WTC11 (cell line): ENCODE data around the gene APBA1. TPM values are rescaled to one million over a fixed set of nuclear protein-coding genes. Genes with fewer than 3 reads are reported as not detected.

Experiments used
- ATAC-seq: fragments of 200-7000 bp; cut with Tn5 transposase; 2 replicates; pipeline ENCODE4 v1.10.0; 2021; ENCODE audit warnings: mild to moderate bottlenecking, moderate library complexity
- CTCF ChIA-PET: fragments of 300-600 bp; sonication (Branson Sonifier 250); formaldehyde crosslinking; loops from one replicate; lab custom pipeline; 2021; ENCODE audit warnings: antibody characterized with exemption; lab: Charles Lee
- POLR2A ChIA-PET: fragments of 350-600 bp; sonication (Branson Sonifier 250); formaldehyde crosslinking; loops from one replicate; lab custom pipeline; 2021; ENCODE audit warnings: antibody characterized with exemption; lab: Charles Lee
- DNase-seq: peaks from one replicate; pipeline ENCODE4 v3.0.0; 2021; ENCODE audit warnings: low spot score
- H3K27ac Mint-ChIP-seq: 2 replicates; pipeline ENCODE4 v1.8.0; 2021; ENCODE audit warnings: mixed read lengths
- H3K27me3 Mint-ChIP-seq: 2 replicates; pipeline ENCODE4 v1.8.0; 2021; ENCODE audit warnings: low read depth, mild to moderate bottlenecking, moderate library complexity, mixed read lengths
- H3K36me3 Mint-ChIP-seq: 2 replicates; pipeline ENCODE4 v1.8.0; 2021; ENCODE audit warnings: mixed read lengths
- H3K4me1 Mint-ChIP-seq: 2 replicates; pipeline ENCODE4 v1.8.0; 2022; ENCODE audit warnings: mixed read lengths
- H3K4me3 Mint-ChIP-seq: 2 replicates; pipeline ENCODE4 v1.8.0; 2021; ENCODE audit warnings: mild to moderate bottlenecking, moderate library complexity, mixed read lengths
- H3K9me3 Mint-ChIP-seq: 2 replicates; pipeline ENCODE4 v1.8.0; 2021; ENCODE audit warnings: mixed read lengths
- ETV6 ChIP-seq: sonication (generic); formaldehyde crosslinking; IDR thresholded peaks from 2 replicates; pipeline ENCODE4 v1.8.1; 2022; ENCODE audit warnings: mild to moderate bottlenecking, missing genetic modification reagents
- FOXJ3 ChIP-seq: sonication (generic); formaldehyde crosslinking; IDR thresholded peaks from 2 replicates; pipeline ENCODE4 v1.9.0; 2021; ENCODE audit warnings: missing genetic modification reagents, mild to moderate bottlenecking, borderline replicate concordance
- FOXK1 ChIP-seq: sonication (generic); formaldehyde crosslinking; IDR thresholded peaks from 2 replicates; pipeline ENCODE4 v1.8.0; 2022; ENCODE audit warnings: mild to moderate bottlenecking, moderate library complexity, missing genetic modification reagents
- PREB ChIP-seq: sonication (generic); formaldehyde crosslinking; IDR thresholded peaks from 2 replicates; pipeline ENCODE4 v1.8.1; 2022; ENCODE audit warnings: mild to moderate bottlenecking, missing genetic modification reagents, moderate library complexity, borderline replicate concordance
- SP1 ChIP-seq: sonication (generic); formaldehyde crosslinking; conservative IDR thresholded peaks from 2 replicates; pipeline ENCODE4 v1.8.1; 2022; ENCODE audit warnings: missing genetic modification reagents
- ZMAT4 ChIP-seq: fragments of 250-450 bp; sonication (Bioruptor Pico); IDR thresholded peaks from 2 replicates; pipeline ENCODE4 v1.9.0; 2021; ENCODE audit warnings: mild to moderate bottlenecking
- ZNF138 ChIP-seq: sonication (generic); formaldehyde crosslinking; conservative IDR thresholded peaks from 2 replicates; pipeline ENCODE4 v1.8.1; 2022; ENCODE audit warnings: mild to moderate bottlenecking, moderate library complexity, missing genetic modification reagents
- ZNF219 ChIP-seq: sonication (generic); formaldehyde crosslinking; IDR thresholded peaks from 2 replicates; pipeline ENCODE4 v1.8.0; 2023; ENCODE audit warnings: missing genetic modification reagents, mild to moderate bottlenecking, borderline replicate concordance
- ZNF232 ChIP-seq: sonication (generic); formaldehyde crosslinking; IDR thresholded peaks from 2 replicates; pipeline ENCODE4 v1.8.0; 2022; ENCODE audit warnings: mild to moderate bottlenecking, missing genetic modification reagents
- ZNF317 ChIP-seq: sonication (generic); formaldehyde crosslinking; IDR thresholded peaks from 2 replicates; pipeline ENCODE4 v1.8.1; 2023; ENCODE audit warnings: low read depth, mild to moderate bottlenecking, moderate library complexity, missing genetic modification reagents, borderline replicate concordance
- ZNF423 ChIP-seq: fragments of 250-450 bp; sonication (Bioruptor Pico); IDR thresholded peaks from 2 replicates; pipeline ENCODE4 v2.1.2; 2022; ENCODE audit warnings: mild to moderate bottlenecking, moderate library complexity
- ZNF532 ChIP-seq: fragments of 250-450 bp; sonication (Bioruptor Pico); IDR thresholded peaks from 2 replicates; pipeline ENCODE4 v1.9.0; 2021; ENCODE audit warnings: mild to moderate bottlenecking, borderline replicate concordance
- total RNA-seq: library from RNA; stranded (reverse); gene quantifications from 3 replicates; pipeline ENCODE4 v1.2.3, GENCODE V29; 2021
- TF ChIP-seq, protein P1 (sequence below): fragments of 200-600 bp; IDR thresholded peaks from 2 replicates; pipeline ENCODE4 v1.8.0; 2022; ENCODE audit warnings: antibody characterized with exemption
- TF ChIP-seq, protein P2 (sequence below): sonication (generic); formaldehyde crosslinking; IDR thresholded peaks from 2 replicates; pipeline ENCODE4 v1.8.0; 2023; ENCODE audit warnings: mild to moderate bottlenecking, missing genetic modification reagents
- TF ChIP-seq, protein P3 (sequence below): sonication (generic); formaldehyde crosslinking; IDR thresholded peaks from 2 replicates; pipeline ENCODE4 v1.8.0; 2022; ENCODE audit warnings: mild to moderate bottlenecking, missing genetic modification reagents
- TF ChIP-seq, protein P4 (sequence below): fragments of 250-450 bp; sonication (Bioruptor Pico); IDR thresholded peaks from 2 replicates; pipeline ENCODE4 v1.9.0; 2021; ENCODE audit warnings: mild to moderate bottlenecking
- TF ChIP-seq, protein P5 (sequence below): sonication (generic); formaldehyde crosslinking; IDR thresholded peaks from 2 replicates; pipeline ENCODE4 v1.8.1; 2023; ENCODE audit warnings: mild to moderate bottlenecking, missing genetic modification reagents

APBA1 gene
- total RNA-seq, 1 experiment from 2014 or later, result 0.94 TPM

GRCh38 chr9:69611221-69611620 lies 61.0 kb downstream of the APBA1 start (continued):
- TF ChIP-seq, protein P1, sequence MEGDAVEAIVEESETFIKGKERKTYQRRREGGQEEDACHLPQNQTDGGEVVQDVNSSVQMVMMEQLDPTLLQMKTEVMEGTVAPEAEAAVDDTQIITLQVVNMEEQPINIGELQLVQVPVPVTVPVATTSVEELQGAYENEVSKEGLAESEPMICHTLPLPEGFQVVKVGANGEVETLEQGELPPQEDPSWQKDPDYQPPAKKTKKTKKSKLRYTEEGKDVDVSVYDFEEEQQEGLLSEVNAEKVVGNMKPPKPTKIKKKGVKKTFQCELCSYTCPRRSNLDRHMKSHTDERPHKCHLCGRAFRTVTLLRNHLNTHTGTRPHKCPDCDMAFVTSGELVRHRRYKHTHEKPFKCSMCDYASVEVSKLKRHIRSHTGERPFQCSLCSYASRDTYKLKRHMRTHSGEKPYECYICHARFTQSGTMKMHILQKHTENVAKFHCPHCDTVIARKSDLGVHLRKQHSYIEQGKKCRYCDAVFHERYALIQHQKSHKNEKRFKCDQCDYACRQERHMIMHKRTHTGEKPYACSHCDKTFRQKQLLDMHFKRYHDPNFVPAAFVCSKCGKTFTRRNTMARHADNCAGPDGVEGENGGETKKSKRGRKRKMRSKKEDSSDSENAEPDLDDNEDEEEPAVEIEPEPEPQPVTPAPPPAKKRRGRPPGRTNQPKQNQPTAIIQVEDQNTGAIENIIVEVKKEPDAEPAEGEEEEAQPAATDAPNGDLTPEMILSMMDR, result no peak
- no peak for TF ChIP-seq ZNF317 (CRISPR knock-in tag)
- no peak for TF ChIP-seq ETV6 (CRISPR knock-in tag)

DNA sequence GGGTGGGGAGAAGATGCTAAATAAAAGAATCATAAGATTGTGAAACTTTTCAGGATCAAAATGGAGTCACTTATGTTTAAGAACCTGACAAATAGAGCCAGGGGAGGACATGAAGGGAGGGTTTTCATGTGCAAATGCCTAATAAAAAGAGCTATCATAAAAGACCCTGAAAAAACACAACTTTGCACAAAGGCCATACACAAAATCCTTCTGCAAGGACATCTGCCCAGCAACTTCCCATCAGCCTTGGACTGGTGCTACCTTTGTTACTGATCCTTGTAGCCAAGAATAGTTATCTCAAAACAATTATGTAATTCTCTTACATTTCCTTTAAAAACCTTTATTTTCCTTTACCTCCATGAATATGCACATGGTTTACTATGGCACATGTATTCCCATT lies 63.0 kb downstream of the APBA1 start:
- H3K27me3 Mint-ChIP-seq, result no peaks in the 10 kb centered on the region
- TF ChIP-seq FOXJ3 (CRISPR knock-in tag) (no peak), ZNF532 (CRISPR knock-in tag) (no peak)
- TF ChIP-seq, all 79 proteins: peak for 0
- DNase-seq, result no peak
- ChIA-PET CTCF (interaction anchor here (1.4 kb wide), 1 partner anchor 64 kb away, joined by 3 read pairs; no protein-coding TSS in a partner anchor), POLR2A (no interaction called here)
- Mint-ChIP-seq H3K4me1 (peaks cover 19% of the 10 kb centered on the region), H3K9me3 (no peaks in the 10 kb centered on the region), H3K4me3 (no peak overlapping the region), H3K27ac (no peak overlapping the region), H3K36me3 (no peaks in the 10 kb centered on the region)
- no peak for ATAC-seq

- no peak overlapping the region for H3K27ac Mint-ChIP-seq
- ChIA-PET POLR2A (no interaction called here), CTCF (interaction anchor here (0.6 kb wide), 1 partner anchor 346 kb away, joined by 3 read pairs; no protein-coding TSS in a partner anchor)
- no peaks in the 10 kb centered on the region for H3K36me3 Mint-ChIP-seq
- ATAC-seq, result no peak
- H3K27me3 Mint-ChIP-seq, result no peaks in the 10 kb centered on the region
- no peak overlapping the region for H3K4me3 Mint-ChIP-seq
- H3K4me1 Mint-ChIP-seq, result peaks cover 14% of the 10 kb centered on the region
- no peak for DNase-seq
- no peaks in the 10 kb centered on the region for H3K9me3 Mint-ChIP-seq
- no peak for TF ChIP-seq ZNF423 (CRISPR knock-in tag)
- no peak for TF ChIP-seq FOXK1
- TF ChIP-seq, protein P2, sequence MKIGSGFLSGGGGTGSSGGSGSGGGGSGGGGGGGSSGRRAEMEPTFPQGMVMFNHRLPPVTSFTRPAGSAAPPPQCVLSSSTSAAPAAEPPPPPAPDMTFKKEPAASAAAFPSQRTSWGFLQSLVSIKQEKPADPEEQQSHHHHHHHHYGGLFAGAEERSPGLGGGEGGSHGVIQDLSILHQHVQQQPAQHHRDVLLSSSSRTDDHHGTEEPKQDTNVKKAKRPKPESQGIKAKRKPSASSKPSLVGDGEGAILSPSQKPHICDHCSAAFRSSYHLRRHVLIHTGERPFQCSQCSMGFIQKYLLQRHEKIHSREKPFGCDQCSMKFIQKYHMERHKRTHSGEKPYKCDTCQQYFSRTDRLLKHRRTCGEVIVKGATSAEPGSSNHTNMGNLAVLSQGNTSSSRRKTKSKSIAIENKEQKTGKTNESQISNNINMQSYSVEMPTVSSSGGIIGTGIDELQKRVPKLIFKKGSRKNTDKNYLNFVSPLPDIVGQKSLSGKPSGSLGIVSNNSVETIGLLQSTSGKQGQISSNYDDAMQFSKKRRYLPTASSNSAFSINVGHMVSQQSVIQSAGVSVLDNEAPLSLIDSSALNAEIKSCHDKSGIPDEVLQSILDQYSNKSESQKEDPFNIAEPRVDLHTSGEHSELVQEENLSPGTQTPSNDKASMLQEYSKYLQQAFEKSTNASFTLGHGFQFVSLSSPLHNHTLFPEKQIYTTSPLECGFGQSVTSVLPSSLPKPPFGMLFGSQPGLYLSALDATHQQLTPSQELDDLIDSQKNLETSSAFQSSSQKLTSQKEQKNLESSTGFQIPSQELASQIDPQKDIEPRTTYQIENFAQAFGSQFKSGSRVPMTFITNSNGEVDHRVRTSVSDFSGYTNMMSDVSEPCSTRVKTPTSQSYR, result no peak
- no peak for TF ChIP-seq PREB (CRISPR knock-in tag)
- no peak for TF ChIP-seq ZNF138 (CRISPR knock-in tag)
- no peak for TF ChIP-seq ZNF219 (CRISPR knock-in tag)
- TF ChIP-seq, protein P3, sequence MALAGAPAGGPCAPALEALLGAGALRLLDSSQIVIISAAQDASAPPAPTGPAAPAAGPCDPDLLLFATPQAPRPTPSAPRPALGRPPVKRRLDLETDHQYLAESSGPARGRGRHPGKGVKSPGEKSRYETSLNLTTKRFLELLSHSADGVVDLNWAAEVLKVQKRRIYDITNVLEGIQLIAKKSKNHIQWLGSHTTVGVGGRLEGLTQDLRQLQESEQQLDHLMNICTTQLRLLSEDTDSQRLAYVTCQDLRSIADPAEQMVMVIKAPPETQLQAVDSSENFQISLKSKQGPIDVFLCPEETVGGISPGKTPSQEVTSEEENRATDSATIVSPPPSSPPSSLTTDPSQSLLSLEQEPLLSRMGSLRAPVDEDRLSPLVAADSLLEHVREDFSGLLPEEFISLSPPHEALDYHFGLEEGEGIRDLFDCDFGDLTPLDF (CRISPR knock-in tag), result no peak
- no peak for TF ChIP-seq ZNF232 (CRISPR knock-in tag)
- TF ChIP-seq ZMAT4 (CRISPR knock-in tag), result no peak
- TF ChIP-seq, protein P4, sequence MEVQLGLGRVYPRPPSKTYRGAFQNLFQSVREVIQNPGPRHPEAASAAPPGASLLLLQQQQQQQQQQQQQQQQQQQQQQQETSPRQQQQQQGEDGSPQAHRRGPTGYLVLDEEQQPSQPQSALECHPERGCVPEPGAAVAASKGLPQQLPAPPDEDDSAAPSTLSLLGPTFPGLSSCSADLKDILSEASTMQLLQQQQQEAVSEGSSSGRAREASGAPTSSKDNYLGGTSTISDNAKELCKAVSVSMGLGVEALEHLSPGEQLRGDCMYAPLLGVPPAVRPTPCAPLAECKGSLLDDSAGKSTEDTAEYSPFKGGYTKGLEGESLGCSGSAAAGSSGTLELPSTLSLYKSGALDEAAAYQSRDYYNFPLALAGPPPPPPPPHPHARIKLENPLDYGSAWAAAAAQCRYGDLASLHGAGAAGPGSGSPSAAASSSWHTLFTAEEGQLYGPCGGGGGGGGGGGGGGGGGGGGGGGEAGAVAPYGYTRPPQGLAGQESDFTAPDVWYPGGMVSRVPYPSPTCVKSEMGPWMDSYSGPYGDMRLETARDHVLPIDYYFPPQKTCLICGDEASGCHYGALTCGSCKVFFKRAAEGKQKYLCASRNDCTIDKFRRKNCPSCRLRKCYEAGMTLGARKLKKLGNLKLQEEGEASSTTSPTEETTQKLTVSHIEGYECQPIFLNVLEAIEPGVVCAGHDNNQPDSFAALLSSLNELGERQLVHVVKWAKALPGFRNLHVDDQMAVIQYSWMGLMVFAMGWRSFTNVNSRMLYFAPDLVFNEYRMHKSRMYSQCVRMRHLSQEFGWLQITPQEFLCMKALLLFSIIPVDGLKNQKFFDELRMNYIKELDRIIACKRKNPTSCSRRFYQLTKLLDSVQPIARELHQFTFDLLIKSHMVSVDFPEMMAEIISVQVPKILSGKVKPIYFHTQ, result no peak
- TF ChIP-seq, protein P5, sequence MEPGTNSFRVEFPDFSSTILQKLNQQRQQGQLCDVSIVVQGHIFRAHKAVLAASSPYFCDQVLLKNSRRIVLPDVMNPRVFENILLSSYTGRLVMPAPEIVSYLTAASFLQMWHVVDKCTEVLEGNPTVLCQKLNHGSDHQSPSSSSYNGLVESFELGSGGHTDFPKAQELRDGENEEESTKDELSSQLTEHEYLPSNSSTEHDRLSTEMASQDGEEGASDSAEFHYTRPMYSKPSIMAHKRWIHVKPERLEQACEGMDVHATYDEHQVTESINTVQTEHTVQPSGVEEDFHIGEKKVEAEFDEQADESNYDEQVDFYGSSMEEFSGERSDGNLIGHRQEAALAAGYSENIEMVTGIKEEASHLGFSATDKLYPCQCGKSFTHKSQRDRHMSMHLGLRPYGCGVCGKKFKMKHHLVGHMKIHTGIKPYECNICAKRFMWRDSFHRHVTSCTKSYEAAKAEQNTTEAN (CRISPR knock-in tag), result no peak
- TF ChIP-seq SP1 (CRISPR knock-in tag), result no peak
Observed at GRCh38 chr9:69606089-69606488, 66.1 kb downstream of the APBA1 start.
